Measurements from ENCODE around the gene KCNQ5.

The KCNQ5 gene

DNA sequence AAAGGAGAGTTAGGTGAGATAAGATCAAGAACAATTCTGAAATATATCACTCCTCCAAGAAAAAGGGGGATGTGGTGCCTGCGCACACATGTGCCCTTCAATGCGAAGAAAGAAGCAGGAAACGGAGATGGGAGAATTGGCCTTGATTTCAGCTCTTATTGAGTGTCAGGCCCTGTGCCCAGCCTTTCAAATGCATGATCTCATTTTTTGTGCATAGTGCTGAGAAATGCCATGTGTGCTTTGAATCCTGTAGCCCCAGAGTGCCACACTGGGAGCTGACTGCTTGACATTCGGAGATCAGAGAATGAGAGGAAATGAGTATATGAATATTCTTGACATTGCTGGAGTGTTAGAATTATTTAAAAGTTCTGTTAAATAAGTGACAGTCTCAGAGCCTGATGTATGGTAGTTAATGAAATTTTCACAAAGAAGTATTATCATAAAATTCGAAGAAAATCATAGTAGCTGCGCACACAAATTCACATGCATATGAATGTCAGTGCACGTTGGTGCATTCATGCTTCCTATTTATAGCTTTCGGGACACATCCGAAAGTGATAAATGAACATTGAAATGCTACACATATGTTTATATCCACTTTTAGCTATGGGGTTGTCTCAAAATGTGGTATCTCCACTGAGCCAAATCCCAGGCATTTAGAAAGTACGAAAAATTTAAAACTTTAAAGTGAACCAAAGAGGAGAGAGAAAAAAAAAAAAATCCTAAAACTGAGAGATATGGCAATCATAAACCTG lies 172.0 kb downstream of the KCNQ5 start:
- DNase-seq (ENCODE audit: low read depth in 2 of 2) = no peak

DNA sequence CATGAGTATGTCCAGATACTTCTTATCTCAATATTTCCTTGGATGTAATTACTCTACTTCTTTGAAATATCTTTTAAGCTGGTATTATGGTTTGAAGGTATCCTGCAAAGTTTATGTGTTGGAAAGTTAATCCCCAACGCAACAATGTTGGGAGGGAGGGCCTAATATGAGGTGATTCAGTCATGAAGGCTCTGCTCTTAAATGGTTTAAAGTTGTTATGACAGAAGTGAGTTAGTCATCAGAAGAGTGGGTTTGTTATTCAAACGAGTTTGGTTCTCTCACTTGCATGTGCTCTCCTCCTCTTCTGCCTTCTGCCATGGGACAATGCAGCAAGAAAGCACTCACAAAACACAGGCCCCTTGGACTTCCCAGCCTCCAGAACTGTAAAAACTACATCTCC lies 176.3 kb downstream of the KCNQ5 start:
- DNase-seq (ENCODE audit: low read depth in 2 of 2) = no peak

DNA sequence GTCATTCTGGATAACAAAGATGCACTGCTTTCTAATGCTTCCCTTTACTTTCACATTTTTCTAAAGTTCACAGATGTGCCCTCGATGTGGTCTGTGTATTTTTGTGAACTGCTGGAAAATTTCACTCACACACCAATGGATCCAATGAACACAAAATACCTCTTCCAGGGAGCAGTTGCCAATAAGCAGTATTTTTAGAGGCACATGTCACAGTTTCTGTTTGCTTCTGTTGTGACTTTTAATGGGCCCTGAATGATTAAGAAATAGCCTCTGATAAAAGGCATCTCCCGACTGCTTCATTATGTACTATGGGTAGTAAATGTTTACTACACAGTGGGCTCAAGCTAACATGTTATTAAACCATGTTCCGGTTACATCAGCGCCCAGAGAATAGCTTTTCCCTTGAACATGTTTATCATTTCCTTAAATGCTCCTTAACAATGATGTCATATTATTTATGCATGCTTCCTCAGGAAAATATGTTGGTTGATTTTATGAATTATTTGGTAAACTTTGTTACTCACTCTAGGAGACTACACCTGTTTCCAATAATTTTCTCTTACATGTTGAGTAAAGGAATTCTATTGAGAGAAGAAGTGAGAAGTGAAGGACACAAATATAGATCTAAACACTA lies 188.0 kb downstream of the KCNQ5 start:
- DNase-seq (ENCODE audit: low read depth in 2 of 2) = peak in 1 of 2 experiments; percentile 25

DNA sequence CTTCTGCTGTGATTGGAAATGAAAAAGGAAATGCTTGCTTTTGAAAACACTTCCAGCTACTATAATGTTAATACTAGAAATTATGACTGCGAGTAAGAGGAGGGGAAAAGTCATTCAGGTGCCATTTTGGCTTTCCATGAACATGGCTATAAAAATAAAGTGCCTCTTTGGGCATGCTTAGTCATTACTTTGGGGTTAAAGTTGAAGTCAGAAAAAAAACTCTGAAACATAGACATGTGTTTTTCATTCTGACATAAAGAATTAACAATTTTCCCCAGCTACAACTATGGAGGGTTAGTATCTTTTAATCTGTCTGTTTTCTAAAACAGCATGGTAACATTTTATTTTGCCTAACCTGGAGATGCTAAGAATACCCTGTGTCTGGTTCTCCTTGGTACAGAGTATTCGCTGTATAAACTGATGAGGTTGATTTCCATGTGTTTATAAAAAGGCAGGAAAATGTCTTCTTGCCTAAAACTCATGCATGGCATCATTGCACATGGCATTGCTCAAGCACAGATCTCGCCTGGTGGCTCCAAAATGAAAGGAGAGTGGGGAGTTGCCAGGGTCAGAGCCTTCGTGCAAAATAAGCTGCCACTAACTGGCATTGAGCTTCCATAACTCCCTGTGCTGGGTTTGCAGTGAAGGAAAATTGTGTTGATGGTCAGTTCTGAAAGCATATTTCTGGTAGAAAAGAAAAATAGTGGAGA lies 188.9 kb downstream of the KCNQ5 start:
- DNase-seq (ENCODE audit: low read depth in 2 of 2) = no peak

DNA sequence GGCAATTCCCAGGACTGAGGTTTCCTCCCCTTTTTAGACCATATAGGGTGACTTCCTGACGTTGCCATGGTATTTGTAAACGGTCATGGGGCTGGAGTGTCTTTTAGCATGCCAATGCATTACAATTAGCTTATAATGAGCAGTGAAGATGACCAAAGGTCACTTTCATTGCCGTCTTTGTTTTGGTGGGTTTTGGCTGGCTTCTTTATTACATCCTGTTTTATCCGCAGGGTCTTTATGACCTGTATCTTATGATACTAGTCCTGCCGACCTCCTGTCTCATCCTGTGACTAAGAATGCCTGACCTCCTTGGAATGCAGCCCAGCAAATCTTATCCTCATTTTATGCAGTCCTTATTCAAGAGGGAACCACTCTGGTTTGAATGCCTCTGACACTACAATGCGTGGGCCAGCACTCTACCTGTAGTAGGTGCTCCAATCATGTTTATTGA lies 190.1 kb downstream of the KCNQ5 start:
- no peak for DNase-seq (ENCODE audit: low read depth in 2 of 2)

DNA sequence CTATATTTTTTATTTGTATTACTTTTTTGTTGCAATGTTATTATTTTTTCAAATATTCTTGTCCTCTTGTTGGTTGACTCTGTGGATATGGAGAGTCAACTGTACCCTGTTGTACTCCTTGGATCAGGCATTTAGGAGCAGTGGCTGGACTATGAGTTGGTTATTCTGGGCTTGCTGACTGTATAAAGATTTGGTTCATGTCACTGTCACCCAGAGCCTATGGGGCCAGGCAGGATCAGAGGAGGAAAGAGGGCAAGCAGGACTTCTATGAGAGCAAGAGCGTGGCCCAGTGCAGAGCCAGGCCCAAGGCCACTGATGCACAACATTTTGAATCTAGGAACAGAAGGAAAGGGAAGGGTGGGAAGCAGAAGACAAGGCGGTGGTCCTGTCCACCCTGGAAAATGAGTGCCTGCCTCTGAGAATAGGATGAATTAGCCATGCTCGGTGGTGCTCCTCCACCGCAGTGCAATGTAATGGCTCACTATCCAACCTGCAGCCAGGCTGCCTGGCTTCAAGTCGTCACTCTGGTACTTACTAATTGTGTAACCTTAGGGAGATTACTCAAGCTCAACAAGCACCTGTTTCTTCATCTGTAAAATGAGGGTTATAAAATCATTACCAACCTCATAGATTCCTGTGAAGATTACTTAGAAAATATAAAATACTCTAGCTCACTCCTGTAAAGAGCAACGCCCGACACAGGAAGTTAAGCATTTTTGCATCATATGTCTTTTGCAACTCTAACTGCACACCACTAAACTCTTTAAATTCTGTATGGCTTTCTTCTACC lies 192.1 kb downstream of the KCNQ5 start:
- no peak for DNase-seq (ENCODE audit: low read depth in 2 of 2)

DNA sequence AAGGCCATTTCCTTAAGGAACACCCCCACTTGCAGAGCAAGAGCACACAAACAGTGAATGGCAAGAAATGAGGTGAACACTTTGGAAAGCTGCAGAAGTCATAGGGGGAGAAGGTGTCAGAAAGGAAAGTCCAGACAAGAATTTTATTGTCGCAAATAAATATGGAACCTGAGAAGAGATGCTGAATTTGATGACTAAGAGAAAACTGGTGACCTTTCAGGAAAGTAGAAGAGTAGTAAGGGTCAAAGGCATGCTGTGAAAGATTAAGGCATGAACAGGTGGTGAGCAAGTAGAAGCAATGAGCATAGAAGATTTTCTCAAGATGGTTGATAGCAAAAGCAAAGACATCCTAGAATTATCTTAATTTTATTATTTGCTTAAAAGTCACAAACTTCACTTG lies 194.2 kb downstream of the KCNQ5 start:
- no peak for DNase-seq (ENCODE audit: low read depth in 2 of 2)

DNA sequence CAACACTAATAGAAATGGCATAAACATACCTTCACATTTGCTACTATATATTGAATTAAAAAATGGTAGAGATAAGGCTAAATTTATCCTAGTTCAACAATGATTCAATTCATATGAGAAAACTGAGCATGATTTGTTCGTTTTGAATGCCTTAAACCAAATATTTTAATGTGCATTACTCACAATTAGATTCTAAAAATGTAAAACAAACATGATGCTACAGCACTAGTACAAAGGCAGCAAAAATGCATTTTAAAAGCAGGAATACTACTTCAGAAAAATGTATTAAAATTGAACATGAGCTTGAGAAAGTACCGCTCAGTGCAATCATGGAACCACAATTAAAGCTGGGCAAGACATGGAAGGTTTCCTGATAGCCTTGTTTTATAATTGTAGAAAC lies 195.3 kb downstream of the KCNQ5 start:
- DNase-seq (ENCODE audit: low read depth in 2 of 2) = no peak

DNA sequence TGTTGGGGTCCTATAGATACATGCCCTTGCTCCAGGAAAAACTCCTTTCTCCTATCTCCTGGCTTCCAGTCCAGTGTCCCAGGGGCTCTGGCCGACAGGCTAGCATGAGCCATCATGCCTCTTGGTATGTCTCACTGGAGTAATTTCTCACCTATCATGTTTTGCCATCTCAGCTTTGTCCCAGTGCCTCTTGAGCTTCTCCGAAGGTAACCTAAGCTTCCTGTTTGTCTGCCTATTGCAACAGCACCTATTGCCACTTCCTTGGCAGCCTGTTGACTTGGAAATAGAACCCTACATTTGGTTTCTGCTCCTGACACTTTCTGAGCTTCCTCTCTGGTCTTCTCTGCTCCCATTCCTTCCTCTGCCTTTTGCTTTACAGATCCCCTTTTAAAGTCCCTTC lies 197.7 kb downstream of the KCNQ5 start:
- DNase-seq (ENCODE audit: low read depth in 2 of 2) = no peak

DNA sequence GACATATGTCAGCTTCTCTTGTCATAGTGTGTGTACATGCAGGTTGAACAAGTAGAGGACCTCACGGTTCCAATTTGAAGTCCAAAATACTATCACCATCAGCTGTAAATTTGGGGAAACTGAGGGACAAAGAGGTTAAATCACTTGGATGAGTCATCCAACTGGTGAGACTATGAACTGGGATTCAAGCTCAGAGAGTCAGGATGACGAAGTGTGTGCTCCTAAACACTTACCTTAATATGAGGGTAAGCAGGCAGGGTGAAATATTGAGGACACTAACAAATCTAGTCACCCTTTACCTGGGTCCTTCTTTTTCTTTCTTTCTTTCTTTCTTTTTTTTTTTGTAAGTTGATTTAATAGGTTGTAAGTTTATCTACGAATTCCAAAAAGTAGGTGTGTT lies 198.3 kb downstream of the KCNQ5 start:
- no peak for DNase-seq (ENCODE audit: low read depth in 2 of 2)

DNA sequence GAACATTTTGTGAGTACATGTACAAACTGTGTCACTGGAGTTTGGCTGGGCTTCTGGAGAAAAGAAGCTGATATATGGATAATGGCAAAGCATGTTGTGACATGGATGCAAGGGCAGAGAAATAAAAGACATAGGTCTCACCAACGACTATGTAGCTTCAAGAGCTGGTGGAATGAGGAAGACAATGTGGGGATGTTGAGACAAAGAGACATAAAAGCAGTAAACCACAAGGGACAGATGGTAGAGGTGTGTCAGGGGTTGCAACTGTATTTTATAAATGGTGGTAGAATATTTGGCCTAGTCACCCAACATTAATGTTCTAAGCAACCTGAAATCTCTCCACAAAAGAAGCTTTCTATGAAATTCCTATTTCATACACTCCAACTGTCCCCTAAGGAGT lies 199.0 kb downstream of the KCNQ5 start:
- DNase-seq (ENCODE audit: low read depth in 2 of 2) = no peak

DNA sequence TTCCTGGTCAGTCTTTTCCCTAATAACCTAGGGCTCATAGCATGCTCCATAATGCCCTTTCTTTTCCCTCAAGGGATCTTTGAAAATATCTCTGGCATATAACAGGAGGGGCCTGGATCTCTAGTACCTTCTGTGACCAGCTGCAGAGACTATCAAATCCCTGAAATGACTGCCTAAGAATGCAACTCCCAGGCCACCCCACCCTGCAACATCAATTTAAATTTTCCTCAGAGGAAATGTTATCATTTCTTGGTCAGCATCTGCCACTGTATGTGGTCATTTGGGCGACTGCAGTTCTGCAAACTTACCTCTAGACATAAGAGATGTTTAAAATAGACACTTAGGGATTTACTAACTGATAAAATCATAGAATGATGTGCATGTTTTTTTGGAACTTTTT lies 200.2 kb downstream of the KCNQ5 start:
- no peak for DNase-seq (ENCODE audit: low read depth in 2 of 2)

DNA sequence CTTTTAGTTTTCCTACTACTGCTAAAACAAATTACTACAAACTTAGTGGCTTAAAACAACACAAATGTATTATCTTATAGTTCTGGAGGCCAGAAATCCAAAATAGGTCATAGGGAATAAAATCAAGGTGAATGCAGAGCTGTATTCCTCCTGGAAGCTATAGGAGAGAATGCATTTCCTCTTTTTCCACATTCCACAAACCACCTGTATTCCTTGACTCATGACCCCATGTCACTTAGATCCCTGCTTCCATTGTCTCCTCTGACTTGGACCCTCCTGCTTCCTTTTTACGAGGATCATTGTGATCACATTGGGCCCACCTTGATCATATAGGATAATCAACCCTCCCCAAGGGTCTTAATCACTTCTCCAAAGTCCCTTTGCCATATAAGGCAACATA lies 200.8 kb downstream of the KCNQ5 start:
- no peak for DNase-seq (ENCODE audit: low read depth in 2 of 2)

DNA sequence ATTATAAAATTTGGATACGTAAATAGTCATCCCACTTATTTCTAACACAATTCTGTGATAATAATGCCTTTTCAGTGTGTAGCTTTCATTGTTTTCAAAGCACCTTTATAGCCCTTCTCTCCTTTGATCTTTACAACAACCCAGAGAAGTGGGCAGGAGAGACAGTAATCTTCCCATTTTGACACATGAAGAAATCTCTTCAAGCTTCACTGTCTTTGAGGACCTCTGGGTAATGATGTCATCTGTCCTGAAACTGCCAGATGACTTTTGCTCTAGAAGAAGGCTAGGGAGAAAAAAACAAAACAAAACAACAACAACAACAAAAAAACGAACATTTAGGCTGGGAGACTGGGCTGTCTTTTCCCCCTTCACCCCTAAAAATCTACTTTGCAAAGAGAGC lies 203.0 kb downstream of the KCNQ5 start:
- no peak for DNase-seq (ENCODE audit: low read depth in 2 of 2)

DNA sequence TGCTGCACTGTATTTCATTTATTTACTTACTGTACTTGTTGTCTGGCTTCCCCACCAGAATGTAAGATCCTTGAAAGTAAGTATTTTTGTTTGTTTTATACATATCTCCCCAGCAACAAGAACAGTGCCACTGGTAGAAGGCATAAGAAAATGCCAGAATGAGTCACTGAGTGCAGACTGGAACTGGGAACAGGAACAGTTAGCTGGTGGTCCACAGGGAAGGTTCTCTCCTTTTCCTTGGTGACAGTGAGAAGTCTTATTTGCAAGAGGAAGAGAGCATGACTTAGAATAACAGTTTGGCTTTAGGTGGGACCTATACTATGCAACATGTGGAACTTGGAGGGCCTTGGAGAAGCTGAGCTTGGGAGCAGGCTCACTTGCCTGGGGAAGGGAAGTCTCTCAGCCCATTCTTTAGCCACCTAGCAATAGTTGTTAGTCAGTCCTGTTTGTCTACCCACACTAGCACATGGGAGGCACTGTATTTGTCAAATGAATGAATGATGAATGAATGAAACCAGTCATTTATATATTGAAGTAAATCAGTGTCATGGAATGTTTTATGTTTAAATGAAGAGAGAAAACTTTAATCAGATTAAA lies 203.5 kb downstream of the KCNQ5 start:
- DNase-seq (ENCODE audit: low read depth in 2 of 2) = no peak

DNA sequence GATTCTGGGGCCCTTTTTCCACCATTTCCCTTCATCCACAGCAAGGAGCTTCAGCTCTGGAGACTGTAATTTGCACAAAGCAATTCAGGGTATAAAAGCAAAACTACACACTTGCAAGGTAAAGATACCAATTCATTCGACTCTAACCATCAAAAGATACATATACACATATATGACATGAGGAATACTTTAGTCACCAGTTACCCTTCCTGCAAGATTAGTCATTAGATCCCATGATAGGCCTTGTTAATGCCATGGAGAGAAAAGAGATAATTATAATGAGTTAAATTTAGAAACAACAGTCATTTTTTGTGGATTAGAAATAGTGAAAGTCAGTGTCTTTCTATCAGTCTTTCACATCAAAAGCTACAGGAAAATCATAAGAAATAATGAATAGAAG lies 204.2 kb downstream of the KCNQ5 start:
- DNase-seq (ENCODE audit: low read depth in 2 of 2) = peak in 1 of 2 experiments; percentile 15

DNA sequence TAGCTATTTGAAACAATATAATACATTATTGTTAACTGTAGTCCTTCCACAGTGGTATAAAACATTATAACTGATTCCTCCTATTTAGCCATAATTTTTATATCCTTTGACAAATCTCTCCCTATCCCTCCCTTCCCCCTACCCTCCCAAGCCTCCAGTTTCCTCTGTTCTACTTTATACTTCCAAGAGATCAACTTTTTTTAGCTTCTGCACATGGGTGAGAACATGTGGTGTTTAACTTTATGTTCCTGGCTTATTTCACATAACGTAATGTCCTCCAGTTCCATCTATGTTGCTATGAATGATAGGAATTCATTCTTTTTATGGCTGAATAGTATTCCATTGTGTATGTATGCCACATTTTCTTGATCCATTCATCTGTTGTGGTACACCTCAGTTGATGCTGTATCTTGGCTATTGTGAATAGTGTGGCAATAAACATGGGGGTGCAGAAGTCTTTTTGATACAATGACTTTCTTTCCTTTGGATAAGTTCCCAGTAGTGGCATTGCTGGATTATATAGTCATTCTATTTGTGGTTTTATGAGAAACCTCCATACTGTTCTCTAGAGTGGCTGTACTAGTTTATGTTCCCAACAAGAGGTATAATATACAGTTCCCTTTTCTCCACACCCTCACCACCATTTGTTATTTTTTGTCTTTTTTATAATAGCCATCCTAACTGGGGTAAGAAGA lies 205.0 kb downstream of the KCNQ5 start:
- DNase-seq (ENCODE audit: low read depth in 2 of 2) = peak; percentile 56 to 61

DNA sequence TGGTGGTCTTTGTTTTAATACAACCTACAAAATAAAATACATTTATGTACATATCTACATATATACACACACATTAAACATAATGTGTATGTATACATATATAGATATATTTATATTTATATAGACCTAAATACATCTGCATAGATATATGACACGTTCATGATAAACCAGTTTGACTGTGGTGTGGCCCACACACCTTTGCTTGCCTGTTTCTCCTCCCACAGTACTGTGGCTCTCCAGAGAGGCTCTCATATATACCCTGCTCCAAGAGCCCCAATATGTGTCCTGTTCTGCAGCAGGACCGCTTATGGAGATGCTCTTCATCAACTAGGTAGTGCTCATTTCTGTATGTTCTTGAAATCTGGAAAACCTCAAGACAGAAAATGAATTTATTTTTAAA lies 207.0 kb downstream of the KCNQ5 start:
- DNase-seq (ENCODE audit: low read depth in 2 of 2) = no peak

DNA sequence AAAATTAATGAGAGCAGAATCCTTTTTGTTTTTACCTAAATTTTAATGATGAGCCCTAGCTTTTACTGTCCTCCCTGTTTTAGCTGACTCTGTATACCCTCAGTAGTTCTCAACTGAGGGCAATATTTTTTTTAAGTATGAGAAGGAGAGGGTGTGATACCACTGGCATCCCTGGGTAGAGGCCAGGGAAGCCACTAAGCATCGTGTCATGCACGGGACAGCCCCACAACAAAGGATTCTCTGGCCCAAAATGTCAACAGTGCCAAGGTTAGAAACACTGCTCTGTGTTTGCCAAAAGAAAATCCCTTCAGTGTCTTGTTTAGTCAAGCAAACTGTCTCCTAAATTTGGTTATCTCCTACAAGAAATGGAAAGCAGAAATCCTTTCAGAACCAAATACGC lies 210.4 kb downstream of the KCNQ5 start:
- peak in 1 of 2 experiments; percentile 15 for DNase-seq (ENCODE audit: low read depth in 2 of 2)

DNA sequence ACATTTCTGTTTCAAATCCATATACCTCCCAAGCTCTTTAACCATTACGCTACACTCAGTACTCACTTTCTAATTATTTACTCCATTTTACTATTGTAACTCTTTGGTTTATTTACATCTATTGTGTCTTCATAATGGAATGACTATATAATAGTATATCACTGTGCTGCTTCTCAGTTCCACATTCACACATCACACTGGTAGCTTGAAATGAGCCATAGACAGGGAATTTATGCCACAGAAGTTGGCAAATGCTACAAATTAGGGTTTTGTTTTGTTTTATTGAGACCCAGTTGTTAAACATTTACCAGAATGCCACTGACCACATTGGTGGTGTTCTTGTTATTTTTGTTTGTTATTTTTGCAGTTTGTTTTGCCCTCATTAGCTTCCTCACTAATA lies 213.9 kb downstream of the KCNQ5 start:
- DNase-seq (ENCODE audit: low read depth in 2 of 2) = no peak

DNA sequence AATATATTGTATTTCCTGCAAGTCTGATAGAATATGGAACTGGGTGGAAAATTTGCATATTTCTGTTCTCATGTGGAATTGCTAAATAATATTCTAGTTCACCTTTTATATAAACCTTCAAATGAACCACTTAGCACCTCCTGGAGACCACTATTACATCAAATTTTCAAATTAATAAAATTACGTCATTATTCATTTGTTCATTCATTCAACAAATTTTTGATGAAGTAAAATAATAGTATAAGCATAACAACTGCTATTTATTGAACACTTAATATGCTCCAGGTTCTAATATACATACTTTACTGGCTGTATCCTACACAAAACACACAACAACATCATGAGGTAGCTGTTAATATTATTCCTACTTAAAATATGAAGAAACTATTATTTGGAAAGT lies 215.1 kb downstream of the KCNQ5 start:
- no peak for DNase-seq (ENCODE audit: low read depth in 2 of 2)
